ENCODE data around the gene DNAH17.

DNAH17 gene

DNA sequence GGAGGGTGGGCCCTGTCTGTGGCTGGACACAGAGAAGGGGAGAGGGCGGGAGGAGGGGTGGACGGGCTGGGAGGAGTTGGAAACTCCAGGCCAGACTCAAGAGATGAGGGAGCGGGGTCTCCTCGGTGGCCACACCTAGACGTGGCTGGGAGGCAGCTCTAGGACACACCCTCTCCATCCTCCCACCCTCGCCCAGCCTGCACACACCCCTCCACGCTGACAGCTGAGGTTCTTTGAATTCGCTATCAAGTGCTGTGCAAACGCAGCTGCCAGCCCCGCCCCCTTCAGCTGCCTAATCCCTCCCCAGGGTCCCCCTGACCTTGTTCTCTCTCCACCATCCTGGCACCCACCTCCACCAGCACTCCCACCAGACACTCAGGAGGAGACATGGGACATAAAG is 48.7 kb downstream of the DNAH17 start:
- TF ChIP-seq, protein P1, sequence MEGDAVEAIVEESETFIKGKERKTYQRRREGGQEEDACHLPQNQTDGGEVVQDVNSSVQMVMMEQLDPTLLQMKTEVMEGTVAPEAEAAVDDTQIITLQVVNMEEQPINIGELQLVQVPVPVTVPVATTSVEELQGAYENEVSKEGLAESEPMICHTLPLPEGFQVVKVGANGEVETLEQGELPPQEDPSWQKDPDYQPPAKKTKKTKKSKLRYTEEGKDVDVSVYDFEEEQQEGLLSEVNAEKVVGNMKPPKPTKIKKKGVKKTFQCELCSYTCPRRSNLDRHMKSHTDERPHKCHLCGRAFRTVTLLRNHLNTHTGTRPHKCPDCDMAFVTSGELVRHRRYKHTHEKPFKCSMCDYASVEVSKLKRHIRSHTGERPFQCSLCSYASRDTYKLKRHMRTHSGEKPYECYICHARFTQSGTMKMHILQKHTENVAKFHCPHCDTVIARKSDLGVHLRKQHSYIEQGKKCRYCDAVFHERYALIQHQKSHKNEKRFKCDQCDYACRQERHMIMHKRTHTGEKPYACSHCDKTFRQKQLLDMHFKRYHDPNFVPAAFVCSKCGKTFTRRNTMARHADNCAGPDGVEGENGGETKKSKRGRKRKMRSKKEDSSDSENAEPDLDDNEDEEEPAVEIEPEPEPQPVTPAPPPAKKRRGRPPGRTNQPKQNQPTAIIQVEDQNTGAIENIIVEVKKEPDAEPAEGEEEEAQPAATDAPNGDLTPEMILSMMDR (conservative IDR thresholded peaks at IDR 0.05; ENCODE audit: low read depth), result no peak
- H3K27ac ChIP-seq, result no peak overlapping the region
- ChIA-PET CTCF (no interaction called here), POLR2A (ENCODE audit: low non-redundant PET) (no interaction called here)
- no peak for DNase-seq (ENCODE audit: low spot score)

DNA sequence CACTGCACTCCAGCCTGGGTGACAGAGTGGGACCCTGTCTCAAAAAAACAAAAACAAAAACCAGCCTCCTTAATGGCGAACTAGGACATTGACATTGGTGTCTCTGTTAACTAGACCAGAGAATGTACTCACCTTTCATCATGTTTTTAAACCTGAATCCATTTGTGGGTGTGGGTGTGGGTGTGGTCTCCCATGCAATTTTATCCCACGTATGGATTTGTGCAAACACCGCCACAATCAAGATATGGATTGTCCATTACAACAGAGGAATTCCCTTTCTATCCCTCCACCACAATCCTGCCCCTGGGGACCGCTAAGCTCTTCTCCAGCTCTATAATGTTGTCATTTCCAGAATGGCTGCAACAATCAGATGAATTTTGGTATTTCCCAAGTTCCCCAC is 49.9 kb downstream of the DNAH17 start:
- CTCF ChIA-PET, result no interaction called here
- TF ChIP-seq, protein P1 (conservative IDR thresholded peaks at IDR 0.05; ENCODE audit: low read depth), result no peak
- H3K27ac ChIP-seq, result no peak overlapping the region
- DNase-seq (ENCODE audit: low spot score), result no peak
- POLR2A ChIA-PET (ENCODE audit: low non-redundant PET), result no interaction called here

DNA sequence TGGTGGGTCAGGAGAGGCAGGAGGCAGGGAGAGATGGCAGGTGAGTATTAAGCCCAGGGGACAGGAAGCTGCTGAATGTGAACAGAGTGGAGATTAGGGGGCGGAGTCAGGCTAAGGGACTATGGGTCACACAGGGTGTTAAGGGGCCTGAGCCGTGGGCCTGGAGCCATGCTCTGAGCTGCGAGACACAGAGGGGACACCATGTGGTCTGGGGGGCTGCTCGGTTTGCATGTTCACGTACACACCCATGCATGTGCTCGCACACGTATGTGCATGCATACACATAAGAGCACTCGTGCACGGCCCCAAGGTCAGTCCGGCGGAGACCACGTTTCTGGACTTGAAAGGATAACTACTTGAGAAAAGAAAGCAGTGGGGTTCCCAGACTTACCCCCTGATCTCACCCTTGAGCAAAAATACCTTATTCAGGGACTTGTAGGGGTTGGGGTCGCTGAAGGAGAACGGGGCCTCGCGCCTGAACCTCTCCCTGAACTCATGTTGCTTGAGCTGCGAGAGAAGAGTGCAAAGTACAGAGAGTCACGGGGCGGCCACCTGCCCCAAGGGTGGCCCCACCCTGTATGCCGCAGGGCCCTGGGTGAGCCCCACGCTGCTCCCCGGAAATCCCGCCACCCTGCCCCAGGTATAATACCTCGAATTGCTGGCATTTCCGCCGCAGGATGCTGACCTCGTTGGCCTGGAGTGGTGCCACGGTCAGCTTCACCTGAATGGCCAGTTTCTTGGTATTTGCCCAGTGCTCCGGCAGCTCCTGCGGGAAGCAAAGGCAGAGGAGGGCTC is 50.8 kb downstream of the DNAH17 start:
- ChIA-PET CTCF (no interaction called here), POLR2A (ENCODE audit: low non-redundant PET) (no interaction called here)
- DNase-seq (ENCODE audit: low spot score), result no peak
- TF ChIP-seq, protein P1 (conservative IDR thresholded peaks at IDR 0.05; ENCODE audit: low read depth), result no peak
- no peak overlapping the region for H3K27ac ChIP-seq

DNA sequence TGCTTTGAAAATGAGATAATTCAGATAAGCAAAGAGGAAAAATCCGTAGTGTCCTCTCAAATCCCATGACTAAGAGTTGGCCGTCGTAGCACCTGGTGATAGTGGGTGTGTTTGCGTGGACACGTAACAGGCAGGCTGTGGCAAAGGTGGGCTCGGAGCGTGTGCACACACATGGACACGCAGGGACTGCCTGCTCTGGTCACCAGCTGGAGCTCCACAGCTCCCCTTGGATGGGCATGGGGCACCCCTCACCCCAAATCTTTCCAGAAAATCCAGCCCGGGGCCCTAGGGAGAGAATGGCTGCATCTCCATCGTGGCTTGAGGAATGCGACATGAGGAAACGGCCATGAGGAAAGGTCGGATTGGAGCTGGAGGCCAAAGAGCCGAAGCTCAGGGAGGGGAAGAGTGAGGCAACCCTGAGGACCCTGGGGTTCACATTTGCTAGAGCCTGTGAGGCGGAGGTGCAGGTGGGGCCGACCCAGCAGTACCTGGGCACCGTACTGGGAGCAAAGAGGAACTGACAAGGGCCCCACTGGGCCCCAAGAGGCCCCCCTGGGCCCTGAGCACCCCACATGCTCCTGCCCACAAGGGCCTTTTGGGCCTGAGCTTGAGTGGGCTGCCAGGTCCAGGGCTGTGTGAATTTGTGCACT is 51.6 kb downstream of the DNAH17 start:
- ChIA-PET POLR2A (ENCODE audit: low non-redundant PET) (no interaction called here), CTCF (no interaction called here)
- no peak overlapping the region for H3K27ac ChIP-seq
- DNase-seq (ENCODE audit: low spot score), result no peak
- TF ChIP-seq, protein P1 (conservative IDR thresholded peaks at IDR 0.05; ENCODE audit: low read depth), result no peak

DNA sequence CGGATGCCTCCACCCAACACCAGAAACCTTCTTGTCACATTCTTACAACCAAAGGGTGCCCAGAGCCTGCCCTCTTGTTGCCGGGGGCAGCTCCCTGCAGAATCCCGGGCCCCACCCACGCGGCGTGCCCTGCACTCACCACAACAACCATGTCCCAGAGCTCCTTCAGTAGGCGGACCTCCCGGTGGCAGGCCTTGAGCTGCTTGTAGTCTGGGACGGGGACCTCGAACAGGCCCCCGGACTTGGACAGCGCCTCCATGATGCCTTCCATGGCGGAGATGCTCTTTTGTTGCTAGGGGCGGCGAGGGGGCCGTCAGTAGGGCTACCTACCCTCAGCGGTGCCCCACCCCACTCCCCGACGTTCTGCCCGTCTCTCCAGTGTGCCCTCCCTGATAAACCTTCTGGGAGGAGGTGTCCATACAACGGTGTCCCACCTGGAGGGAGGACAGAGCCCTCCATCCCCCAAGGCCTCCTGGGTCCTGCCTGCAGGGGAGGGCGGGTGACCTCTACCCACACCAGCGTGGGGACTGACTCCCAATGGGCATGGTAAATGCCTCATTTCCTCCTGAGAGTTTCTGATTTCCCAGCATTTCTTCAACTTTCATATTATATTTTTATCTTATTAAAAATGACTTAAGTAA is 52.2 kb downstream of the DNAH17 start:
- POLR2A ChIA-PET (ENCODE audit: low non-redundant PET), result no interaction called here
- TF ChIP-seq, protein P1 (conservative IDR thresholded peaks at IDR 0.05; ENCODE audit: low read depth), result no peak
- DNase-seq (ENCODE audit: low spot score), result no peak
- CTCF ChIA-PET, result no interaction called here
- H3K27ac ChIP-seq, result no peak overlapping the region

DNA sequence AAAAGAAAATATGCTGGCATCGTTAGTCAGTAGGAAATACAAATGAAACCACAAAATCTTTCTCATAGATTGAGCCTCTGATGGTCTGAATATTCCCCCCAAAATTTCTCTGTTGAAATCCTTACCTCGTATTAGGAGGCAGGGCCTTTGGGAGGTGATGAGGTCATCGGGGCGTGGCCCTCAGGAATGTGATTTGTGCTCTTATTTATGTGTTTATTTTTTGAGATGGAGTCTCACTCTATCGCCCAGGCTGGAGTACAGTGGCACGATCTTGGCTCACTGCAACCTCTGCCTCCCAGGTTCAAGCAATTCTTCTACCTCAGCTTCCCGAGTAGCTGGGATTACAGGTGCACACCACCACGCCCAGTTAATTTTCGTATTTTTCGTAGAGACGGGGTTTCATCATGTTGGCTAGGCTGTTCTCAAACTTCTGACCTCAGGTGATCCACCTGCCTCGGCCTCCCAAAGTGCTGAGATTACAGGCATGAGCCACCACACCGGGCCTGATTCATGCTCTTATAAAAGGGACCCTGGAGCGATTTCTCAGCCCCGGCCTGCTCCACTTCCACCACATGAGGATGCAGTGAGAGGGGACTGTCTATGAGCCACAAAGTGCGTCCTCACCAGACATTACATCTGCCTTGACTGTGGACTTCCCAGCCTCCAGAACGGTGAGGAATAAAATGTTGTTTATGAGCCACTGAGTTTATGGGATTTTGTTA is 53.1 kb downstream of the DNAH17 start:
- ChIA-PET CTCF (interaction anchor here (0.7 kb wide), 1 partner anchor 185 kb away, joined by 3 read pairs; no protein-coding TSS in a partner anchor), POLR2A (ENCODE audit: low non-redundant PET) (no interaction called here)
- H3K27ac ChIP-seq, result no peak overlapping the region
- DNase-seq (ENCODE audit: low spot score), result no peak
- TF ChIP-seq, protein P1 (conservative IDR thresholded peaks at IDR 0.05; ENCODE audit: low read depth), result no peak
